T-helper 2 cell treated with Interferon-gamma antibody and Interleukin-4, amounts not matched to agents 100 ng/mL and 5 ng/mL, for 36 hours (primary cell): ENCODE results near the gene NRARP. TPM values are rescaled to one million over a fixed set of nuclear protein-coding genes. Genes with fewer than 3 reads are reported as not detected.

Experiments
- intact Hi-C: fragments of 100-400 bp; cut with micrococcal nuclease; formaldehyde crosslinking; loops from one replicate; pipeline ENCODE4 v1.15.1; 2023
- total RNA-seq: library from RNA; stranded (reverse); gene quantifications from 2 replicates; pipeline ENCODE4 v1.2.3, GENCODE V29; 2022

Gene NRARP
- total RNA-seq, 1 donor from 2014 or later, result 1.5 TPM

DNA sequence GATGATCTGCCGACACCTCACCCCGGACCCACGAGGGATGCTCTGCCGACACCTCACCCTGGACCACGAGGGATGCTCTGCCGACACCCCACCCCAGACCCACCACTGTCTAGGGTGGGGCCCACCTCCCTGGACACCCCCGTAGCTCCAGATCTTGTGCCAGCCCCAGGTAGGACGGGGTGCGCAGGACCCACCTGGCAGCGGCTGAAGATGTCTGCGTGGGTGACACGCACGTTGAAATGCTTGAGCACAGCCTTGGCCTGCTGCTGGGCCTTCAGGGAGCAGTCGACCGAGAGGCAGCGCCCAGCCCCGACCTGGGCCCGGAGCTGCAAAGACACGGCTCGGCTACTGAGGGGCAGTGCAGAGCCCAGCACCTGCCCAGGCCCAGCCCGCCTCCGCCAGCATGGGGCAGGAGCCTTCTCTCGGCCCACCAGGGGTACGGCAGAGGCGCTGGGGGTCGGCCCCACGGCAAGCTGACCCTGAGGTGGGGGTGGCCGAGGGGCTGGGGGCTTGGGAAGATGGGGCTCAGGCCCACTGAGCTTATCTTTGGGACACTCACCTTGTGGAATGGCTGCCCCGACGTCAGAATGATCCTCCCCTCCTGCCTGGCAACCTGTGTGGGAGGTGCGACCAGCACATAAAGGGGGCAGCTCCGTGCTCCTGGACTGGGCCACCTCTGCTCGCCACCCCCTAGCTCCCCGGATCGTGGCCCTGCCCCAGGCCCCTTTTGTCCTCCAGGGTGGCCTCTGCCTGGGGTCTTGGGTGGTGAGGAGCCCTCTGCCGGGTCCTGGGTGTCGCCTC lies 21.7 kb upstream of the NRARP start:
- intact Hi-C loops, result no loop called here

DNA sequence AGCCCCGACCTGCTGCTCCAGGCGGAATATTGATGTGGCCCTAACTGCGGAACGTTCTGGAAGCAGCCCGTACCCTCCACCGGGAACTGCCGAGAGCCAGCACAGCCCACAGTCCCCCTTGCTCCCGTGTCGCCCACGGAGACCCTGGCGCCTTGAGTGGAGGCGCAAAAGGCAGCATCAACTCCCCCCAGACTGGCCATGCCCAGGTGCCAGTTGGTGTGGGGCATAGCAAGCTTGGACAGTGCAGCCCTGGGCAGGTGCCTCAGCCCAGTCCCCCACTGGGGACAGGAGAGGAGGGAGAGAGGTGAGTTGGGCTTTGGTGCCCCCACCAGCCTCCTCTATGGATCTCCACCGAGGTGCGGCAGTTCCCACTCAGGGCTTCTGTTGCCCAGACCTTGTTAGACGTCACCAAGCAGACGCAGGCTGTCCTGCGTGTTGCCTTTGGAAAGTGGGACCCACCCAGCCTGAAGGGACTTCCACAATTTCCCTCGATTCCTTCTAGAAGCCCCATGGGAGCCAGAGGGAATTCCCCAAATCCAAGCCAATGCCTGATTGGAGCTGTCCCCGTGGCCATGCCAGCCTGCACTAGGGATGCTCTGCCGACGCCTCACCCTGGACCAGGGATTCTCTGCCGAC lies 19.8 kb upstream of the NRARP start:
- intact Hi-C loops, result no loop called here

DNA sequence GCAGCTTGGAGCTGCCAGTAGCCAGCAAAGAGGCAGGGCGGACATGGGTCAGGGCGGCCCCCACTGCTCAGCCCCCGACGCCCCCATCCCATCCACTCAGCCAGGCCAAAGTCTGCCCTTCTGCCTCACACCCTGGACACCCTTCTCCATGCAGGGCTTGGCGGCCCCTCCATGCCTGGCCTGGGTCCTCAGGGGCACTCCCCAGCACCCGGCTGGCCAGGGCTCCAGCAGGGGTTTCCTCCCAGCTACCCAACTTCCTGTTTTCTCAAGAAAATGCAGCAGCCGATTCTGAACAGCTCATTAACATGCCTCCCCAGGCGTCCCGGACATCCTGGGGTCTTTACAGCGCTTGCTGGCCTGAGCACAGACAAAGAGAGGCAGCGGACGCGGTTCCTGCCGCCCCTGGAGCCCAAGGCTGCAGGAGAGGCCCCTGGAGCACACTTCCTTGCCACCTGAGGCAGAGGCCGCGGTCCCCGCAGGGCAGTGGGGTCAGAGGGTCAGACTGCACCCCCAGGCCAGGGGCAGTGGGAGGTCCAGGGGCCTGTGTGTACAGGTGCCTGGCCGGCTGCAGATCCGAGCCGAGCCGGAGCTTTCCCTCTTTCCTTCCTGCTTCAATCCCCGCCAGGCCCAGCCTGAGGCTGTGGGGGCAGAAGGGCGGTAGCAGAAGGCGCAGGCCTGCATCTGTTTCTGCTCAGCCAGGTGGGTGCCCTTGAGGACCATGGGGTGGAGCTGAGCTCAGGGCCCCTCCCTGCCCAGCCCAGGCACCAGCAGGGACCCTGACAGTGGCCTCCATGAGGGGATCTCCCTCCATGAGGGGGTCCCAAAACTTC lies 18.7 kb upstream of the NRARP start:
- intact Hi-C loops, result no loop called here

DNA sequence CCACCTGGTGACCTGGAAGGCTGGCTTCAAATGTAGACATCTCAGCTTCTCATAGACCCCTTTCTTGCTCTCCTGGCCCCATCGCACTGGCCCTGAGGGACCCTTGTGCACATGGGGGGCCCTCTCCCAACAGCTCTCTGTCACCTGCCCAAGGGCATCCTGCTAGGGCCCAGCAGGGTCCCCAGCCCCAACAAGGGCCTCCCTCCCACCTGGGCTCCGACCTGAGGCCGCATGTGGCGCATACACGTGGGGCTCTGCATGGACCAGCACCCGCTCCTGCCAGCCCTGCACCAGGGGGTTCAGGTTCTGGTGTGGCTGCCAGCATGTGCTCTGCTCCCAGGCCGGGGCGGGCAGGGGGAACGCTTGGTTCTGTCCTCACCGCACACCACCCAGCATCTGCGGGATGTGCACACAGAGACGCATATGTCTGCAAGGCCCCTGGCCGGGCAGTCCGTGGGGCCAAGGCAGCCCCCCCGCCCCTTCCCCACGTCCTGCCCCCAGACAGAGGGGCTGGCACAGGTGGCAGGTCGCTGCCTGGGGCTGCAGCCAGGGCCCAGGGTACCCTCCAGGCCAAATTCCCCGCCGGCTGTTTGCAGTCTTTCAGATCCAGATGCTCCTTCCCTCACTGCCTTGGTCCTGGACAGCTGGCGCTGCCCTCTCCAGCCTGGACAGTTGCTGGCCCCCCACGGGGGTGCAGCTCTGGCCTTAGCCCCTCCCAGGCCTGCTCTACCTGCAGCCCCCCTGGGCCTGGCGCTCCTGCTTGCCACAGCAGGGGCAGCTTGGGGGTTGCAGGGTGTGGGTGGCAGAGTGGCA lies 17.9 kb upstream of the NRARP start:
- intact Hi-C loops, result no loop called here

DNA sequence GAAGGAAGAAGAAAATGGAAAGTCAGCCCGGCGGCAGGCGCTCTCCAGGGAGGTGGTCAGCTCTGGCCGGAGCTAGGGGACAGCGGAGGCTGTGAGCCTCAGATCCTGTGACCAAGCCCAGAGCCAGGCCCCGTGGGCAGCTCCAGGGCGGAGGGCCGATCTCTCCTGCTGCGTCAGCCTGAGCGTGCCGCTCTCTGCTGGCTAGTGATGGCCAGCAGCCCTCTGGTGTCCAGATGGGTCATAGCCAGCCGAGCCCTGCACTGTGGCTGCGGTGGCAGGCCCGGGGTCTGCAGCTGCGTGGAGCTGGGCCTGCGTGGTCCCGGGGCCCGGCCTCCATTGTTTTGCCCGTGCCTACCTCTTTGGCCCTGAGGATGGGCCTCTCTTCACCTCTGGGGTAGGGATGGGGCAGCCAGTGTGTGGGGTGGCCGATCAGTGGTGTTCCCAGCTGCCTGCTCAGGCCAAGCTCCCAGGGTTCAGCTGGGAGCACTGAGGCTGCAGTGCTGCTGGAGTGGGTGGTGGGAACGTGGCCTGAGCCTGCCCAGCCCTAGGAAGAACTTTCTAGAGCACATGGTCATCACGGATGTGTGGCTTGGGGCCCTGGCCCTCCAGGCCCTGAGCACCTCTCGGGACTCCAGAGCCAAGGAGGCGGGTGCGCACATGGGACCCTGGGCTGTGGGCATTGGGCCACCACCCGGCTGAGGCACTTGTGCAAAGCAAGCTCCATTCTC lies 17.1 kb upstream of the NRARP start:
- intact Hi-C loops, result no loop called here

DNA sequence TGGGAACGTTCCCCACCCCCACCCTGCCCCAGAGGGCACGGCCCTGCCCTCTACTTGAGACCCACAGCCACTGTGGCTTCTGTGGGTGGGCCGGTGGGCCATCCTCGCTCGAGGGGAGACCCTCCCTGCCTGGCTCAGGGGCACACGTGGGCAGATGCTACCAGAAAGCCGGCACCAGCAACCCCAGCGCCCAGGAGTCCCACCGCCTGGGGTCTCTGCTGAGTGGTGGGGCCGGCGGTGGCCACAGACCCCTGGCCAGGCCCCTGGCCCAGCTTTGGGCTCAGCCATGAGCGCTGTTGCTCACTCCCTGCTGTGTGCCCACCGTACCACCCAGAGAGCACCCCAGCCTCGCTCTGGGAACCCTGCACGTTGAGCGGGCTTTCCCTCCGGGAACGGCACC lies 16.5 kb upstream of the NRARP start:
- intact Hi-C loops, result no loop called here

DNA sequence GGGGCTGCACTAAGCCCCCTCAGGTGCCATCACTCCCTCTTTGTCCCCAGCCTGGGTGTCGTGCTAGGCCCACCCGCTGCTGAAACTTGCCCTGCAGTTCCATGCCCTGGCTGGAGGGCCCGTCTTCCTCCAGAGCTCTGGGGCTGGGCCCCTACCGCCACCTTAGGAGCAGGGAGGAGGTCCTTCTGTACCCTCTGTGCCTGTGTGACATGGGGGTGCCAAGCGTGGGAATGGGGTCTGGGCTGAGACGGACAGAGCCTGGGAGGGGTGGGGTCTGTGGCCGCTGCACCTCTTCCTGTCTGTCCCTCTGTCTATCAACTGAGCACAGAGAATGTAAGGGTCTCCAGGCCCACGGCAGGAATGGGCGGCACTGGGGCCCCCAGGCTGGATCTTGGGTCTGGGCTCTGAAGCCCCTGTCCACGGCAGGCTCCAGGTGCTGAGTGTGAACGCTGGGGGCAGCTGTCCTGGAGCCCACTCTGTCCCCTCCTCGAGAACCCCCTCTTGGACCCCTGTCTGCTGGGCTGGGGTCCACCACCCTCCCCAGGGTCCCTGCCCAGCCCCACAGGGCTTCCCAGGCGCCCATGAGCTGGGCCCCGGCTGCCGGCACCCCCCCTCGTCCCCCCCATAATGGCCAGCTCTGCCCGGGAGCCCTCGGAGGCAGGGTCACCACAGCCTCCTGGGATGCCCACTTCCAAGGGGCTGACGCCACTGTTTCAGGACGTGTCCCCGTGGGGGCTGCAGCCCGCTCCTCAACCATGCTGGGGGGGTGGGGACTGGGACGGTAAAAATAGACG lies 15.8 kb upstream of the NRARP start:
- intact Hi-C loops, result no loop called here

DNA sequence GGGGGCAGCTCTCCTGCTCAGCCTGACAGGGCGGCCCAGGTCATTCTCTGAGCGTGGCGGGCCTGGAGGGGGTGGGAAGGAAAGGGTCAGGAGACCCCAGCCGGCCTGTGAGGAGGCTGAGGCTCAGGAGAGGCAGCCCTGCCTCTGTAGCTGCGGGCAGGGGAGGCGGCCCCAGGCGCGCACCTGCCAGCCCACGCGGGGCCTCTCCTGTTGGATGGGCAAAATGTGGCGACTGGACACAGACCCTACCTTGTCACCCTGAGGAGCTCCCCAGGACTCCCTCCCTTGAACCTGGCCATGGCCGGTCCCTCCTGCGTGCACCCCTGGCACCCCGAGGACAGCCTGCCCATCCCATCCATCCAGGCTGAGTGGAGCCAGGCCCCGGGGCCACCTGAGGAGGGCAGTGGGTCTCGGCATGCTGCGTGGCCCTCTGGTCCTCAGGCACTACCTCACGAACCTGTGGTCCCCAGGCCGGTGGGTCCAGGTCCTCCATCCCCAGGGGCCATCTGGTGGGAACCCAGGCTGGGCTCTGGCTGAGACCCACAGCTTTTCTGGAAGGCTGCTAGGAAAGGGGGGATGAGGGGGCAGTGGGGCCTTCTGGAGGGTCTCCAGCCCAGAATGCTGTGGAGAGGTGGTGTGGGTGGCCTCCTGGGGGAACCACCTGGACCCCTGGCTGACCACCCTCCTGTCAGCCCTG lies 15.1 kb upstream of the NRARP start:
- intact Hi-C loops, result no loop called here

DNA sequence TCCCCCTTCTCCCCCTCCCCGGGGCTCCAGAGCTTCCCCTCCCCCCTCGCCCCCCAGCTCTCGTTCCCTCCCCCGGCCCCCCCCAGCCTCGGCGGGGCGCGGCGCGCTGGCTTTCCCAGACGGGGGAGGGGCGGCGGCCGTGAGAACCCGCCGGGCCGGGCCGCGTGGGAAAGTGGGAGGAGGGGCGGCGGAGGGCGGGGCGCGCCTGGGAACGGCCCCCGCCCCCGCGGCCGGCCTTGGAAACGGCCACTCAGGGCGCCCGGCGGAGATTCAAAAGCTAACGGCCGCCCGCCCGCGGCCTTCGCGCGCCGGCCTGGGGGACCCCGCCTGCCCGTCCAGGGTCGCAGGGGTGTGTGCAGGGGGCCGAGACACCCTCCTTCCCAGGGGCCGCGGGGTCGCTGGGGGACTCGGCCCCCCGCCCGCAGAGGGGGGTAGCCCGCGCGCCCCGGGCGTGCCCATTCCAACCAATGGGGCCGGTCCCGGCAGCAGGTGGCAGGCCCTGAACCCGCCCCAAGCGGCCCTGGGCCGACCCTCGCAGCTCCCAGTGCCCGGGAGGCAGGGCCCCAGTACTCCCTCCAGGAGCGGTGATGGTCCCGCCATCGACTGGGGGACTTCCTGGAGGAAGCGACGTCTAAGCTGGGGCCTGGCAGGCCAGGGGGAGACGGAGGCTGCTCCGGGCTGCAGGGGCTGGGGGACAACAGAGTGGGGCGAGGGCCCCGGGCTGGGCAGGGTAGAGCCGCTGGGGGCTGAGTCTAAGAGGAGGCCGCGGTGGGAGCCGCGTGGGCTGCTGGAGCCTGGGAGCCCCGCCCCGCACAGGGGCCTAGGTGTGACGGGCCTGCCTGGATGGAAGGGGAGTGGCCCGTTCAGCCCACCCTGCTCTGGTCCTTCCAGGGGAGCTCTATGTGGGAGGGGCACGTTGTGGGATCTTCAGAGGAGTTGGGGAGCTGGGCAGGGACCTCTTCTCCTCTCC lies 14.2 kb upstream of the NRARP start:
- intact Hi-C loops, result no loop called here

DNA sequence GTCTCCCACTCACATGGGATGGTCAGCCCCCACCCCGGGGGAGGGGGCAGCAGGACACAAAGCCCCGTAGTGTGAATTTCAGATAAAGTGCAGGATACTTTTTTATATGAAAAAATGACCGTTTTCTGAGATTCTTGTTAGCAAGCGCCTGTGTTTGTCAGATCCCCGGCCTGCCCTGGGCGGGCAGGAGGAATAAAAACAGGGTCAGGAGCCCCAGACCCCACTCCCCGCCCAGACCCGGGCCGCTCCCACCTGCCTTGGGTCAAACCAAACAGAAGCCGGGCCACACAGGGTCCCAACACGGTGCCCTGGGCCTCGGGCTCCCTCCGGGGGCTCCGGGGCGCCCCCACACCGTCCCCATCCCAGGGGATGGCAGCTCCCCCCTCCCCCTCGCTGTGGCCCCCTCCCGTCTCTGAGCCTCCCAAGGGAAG lies 13.5 kb upstream of the NRARP start:
- intact Hi-C loops, result no loop called here

DNA sequence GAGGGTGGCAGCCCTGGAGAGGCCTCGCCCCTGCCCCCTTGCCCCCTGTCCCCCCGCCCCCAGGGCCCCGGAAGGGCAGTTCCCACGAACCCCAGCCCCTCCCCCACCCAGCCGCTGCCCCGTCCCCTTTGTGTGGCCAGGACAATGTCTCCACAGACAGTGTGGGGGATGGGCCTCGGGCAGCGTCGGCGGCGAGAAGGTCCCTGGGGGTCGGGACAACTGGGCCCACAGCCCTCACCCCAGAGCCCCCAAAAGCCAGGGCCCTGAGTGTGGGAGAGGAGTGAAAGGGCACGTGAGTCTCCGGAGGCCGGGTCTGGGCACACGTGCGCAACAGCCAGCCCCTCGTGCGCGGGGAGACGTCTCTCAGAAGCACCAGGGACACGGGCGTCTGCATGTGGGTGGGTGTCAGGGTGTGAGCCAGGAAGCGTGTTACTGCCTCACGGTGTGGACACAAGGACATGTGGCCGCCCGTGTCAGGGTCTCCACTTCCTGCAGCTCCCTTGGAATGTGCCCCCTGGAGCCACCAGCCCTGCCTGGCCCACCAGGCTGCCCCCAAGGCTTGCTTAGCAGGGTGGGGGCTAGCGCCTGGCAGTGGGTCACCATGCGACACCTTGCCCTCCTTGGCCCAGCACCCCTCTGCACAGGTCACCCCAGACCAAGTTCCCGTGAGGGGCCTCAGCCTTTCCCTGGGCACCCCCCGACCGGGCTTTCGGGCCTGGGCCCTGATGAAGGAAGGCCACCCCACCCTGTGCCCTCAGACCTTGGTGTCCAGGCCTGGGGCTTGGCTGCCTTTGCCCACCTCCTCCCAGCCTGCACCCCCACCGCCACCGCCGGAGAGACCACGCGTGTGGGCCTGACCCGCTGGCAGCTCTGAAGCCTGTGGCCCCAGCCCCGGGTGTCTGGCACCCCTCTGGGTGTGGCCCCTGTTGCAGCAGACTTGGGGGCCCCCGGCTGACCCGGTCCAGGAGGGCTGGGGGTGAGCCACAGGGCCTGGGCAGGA lies 12.8 kb upstream of the NRARP start:
- intact Hi-C loops, result no loop called here

DNA sequence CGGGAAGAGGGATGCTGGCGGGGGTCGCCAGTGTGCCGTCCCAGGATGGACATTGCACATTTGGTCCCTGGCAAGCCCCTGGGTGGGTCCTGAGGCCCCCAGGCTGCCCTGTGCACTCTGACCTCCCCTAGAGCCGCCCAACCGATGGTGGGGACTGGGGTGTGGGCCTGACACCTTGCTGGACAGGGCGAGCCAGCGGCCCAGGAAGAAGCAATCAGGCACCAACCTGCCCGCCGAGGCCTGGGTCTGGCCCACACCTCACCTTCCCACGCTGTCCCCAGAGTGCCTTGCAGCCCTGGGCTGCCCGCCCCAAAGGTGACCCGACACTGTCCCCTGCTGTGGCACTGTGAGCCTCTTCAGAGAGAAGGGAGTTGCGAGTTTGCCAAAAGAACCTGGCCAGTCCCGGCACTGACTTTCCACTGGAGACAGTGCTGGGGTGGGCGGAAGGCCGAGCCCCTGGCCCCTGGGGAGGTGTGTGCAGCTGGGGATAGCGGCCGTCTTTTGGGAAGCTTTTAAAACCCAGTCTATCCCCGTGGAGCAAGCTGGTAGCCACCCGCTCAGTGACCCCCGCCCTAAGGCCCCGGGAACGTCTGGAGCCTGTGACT lies 12.0 kb upstream of the NRARP start:
- intact Hi-C loops, result no loop called here

DNA sequence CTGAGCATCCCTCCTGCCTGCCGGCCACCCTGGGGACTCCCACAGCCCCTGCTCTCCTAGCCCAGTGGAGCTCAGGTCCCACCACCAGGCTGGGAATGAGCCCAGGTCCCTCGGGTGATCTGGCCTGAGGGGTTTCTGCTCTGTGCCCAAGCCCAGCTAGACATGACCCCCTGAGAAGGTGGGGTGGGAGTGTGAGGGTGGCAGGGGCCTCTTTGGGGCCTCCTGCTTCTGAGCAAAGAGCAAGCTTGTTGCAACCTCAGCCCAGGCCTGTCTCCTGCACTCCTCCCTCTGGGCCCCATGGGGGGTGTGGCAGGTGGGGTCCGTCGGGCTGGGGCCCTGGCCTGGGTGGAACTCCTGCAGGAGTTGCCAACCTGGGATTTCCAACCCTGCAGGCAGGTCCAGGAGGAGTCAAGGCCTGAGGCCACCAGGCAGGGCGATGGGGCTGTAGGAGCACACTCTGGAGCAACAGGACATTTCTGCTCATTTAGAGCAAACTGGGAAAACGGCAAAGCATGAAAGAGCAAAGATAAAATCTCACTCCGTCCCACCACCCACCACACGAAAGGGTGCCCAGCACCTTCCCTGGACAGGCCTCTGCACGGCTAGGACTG lies 11.4 kb upstream of the NRARP start:
- intact Hi-C loops, result no loop called here

DNA sequence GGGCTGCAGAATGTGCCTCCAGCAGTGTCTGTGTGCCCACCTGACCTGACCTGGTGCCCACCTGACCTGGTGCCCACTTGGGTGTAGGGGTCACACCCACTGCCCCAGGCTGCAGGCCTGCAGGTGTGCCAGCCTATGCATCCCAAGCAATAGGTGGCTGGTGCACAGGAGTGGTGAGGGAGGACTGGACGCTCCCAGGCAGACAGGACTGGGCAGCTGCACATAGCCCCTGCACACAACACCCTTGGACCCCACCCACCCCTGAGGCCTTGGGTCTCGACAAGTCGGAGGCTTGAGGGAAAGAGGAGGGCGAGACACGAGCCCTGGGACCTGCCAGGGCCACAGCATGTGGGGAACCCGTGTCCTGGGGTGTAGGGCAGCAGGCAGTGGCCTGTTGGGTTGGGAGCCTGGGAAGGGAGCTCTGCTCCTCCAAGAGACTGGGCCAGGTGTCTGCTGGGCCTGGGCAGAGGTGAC lies 10.8 kb upstream of the NRARP start:
- intact Hi-C loops, result no loop called here

DNA sequence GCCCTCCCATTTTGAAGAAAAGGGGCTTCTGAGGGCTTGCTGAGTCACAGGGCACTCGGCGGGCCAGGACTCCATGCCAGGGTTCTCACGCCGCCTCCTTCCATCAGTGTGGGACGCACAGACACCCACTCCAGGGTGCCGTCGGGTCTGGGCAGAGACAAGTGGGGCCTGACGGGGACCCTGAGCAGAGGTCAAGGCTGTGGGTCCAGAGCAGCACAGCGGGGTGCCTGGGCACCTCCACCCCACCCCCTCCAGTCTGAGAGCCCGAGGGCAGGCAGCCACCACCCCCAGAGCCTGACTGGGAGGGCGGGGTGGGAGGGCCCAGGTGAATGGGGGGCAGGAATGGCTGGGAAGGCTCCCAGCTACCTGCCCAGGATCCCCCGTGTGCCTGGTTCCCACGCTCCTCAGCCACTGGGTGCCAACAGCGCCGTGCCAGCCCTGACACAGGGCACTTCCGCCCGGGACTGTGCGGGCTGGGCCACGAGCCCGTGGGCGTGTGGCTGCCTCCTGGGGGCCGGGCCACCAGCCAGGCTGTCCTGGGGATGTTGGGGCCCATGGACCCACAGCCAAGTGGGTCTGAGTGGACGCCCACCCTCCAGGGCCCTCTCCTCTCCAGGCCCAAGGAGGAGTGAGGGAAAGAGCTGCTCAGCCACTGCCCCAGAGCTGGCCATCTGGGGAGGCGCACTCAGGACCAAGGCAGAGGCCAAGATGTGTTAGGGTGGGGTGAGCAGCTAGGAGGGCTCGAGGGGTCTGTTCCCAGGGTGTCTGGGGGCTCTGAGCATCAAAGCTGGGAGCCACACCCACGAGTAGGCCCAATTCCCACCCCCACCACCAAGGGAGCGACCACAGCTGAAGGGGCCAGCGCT lies 10.1 kb upstream of the NRARP start:
- intact Hi-C loops, result no loop called here
